Kasumi-1 (cell line): Measurements from ENCODE around the gene XRCC6.
A peak's percentile ranks its signal among the peaks of the same experiment; 100 is the strongest.
"Not testable (repeated sequence)": the region's sequence is repeated elsewhere in the genome, so short reads cannot be mapped to it uniquely, and the experiment has no call there.

Source experiments
- DNase-seq, 2 experiments: peaks; one replicate each; lab custom pipeline; 2025; lab: John Stamatoyannopoulos, UW

Gene XRCC6

DNA sequence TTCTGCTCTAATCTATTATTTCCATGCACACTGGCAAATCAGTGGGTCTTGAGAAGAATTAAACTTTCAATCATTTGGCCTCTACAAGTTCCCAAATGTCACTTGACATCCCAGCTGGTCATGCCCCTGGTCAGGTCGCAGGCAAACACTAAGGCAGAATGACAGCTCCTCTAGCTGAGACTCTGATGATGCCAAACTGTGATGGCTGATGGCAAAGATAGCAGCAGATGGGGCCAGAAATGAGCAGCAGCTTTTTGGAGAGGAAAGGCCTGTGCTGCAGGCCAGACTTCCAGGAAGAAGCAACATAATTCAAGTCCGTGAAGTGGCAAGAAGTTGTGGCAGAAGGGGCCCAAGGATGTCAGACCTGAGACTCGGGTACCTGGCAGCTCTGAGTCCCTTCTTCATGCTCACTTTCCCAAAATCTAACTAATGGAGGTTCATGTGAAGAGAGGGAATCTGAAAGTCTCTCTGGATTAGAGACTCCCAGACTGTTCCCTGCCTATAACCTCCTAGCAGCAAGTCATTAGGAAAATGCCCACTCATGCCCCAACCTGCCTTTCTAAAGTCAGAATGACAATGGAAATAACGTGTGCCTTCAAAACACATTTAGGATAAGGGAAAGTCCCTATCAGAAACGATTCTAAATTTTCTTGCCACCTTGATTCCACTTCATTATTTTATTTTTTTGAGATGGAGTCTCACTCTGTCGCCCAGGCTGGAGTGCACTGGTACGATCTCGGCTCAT lies 22.0 kb upstream of the XRCC6 start:
- DNase-seq: no peak

DNA sequence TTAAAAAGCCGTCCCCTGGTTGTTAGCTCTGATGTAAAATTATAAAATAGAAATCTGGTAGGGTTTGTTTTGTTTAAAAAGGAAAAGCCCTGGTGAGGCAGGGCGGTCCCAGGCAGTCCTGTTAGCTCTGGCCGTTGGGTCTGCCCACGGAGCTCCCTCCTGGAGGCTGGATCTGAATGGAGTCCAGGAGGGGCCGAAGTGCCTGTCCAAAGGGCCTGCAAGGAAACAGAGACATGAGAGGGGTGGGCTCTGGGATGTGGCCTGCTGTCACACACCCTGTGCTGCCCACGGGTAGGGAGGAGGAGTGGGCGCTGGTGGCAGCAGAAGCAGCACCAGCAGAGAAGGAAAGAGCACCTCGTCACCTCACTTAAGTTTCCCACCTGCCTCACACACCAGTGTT lies 20.1 kb upstream of the XRCC6 start:
- no peak for DNase-seq

DNA sequence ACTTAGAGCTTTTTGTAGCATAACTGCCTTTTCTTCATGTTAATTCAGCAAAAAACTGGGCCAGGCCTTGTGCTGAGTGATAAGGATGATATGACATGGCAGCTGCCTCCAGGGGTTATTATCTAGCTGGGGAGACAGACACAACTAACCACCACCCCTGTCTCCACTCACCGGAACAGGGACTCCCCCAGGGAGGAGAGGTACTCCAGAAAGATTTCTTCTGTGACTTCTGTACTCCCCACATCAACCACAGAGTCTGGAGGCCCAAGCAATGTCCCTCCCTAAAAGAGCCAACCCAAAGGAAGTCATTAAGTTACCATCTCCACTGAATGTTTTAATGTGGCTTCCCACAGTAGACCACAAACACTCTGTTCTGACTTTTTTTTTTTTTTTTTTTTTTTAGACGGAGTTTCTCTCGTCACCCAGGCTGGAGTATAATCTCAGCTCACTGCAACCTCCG lies 17.2 kb upstream of the XRCC6 start:
- peak; percentile 54 to 78 for DNase-seq

DNA sequence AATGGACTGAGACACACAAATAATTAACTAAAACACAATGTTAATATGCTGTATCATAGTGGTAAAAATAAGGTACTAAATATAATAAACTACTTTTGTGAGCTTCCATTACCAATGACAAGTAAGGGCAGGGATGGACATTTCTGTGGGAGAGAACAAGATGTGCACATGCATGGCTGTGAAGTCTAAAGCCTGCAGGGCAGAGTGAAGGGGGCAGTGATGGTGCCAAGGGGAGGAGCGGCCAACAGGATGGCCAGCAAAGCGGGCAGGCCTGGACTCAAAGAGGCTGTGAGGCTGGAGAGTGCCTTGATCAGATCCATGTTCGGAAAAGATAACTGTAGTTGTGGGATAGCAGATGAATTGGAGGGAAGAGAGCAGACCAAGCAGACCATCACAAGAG lies 12.7 kb upstream of the XRCC6 start:
- DNase-seq: no peak

DNA sequence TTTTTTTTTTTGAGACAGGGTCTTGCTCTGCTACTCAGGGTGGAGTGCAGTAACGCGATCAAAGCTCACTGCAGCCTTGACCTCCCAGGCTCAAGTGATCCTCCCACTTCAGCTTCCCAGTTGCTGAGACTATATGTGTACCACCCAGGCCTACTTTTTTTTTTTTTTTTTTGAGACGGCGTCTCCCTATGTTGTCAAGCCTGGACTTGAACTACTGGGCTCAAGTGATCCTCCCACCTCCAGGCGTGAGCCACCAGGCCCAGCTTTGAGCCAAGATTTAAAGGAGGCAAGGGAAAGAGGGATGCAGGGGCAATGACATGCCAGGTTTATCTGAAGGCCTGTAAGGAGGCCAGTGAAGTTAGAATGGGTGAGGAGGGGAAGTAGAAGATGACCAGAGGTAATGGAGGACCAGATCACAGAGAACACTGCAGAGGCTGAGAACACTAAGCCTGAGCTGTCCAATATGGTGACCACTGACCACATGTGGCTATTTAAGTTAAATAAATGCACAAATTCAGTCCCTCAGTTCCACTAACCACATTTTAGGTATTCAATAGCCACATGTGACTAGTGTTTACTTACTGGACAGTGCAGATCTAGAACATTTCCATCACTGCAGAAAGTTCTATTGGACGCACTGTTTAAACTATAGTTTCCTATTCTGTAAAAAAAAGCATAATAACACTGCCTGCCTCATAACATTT lies 8.3 kb upstream of the XRCC6 start:
- DNase-seq: no peak

DNA sequence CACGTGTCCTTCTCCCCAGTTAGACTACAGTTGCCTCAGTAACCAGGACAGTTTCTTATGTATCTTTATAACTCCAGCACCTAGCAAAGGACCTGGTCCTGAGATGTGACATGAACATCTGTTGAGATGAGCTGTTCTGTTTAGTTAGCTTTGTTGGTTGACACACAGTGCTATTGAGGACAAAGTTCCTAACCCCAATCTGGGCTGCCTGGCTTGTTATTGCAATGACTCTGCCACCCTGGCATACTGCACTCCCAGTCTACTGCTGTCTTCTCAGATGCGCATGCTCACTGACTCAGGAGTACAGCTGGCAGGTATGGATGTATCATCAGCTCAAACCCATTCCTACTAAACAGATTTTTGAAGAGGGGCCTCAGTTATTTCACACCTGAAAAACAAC lies 7.6 kb upstream of the XRCC6 start:
- DNase-seq: no peak

DNA sequence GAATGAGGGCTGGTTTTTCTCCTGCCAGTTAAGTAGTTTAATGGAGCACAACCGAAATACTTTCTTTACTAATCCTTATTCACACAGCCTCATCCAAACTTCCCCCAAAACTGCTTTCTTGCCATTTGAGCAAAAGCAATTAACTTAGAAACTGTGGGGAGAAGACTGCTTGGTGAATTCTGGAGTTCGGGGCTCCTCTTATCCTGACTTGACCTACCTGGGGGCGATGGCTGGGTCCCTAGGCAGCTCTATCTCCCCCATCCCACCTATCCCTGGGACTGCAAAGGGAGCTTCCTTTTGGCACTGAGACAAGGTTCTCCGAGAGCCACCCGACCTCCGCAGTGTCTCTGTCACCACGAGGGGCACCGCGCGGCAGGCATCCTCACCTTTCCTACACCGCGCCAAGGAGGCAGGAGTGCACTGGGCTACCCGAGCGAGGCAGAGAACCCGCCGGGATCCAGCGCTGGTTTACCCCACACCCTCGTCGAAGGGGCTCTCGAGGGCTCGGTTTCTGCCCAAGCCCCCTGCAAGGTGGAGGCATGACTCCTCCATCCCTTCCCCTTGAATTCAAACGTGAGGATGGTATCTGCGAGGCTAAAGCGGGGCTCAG lies 1.0 kb upstream of the XRCC6 start:
- DNase-seq: peak; percentile 30 to 43

DNA sequence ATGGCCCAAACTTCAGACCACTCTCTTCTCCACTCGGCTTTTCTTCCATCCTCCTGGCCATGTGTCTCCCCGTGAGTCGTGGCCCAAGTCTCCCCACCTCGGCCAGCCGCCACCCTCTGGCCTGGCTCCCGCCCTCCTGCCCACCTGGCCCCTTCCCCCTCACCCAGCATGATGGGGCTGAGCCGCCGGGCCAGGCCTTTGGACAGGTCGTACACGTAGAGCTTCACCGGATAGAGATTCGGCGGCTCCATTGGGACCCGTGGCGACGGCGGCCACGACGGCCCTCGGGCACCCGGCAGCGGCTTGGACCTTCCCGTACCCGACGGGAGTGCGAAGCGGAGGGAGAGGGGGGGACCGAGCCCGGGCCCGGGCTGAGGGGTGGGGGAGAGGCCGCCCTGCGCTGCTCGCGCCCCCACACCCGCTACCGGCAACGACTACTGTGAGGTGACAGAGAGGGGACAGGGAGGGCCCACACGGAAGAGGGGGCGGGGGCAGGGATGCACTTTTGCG lies 451 bp upstream of the XRCC6 start, which contains the start of gene DESI1:
Gene DESI1, minus strand, starts transcription at position 455 of the 510 bp plus-strand sequence. Its CDS starts 204 bp downstream, at position 251.
- peak in 1 of 2 experiments; percentile 38 for DNase-seq

DNA sequence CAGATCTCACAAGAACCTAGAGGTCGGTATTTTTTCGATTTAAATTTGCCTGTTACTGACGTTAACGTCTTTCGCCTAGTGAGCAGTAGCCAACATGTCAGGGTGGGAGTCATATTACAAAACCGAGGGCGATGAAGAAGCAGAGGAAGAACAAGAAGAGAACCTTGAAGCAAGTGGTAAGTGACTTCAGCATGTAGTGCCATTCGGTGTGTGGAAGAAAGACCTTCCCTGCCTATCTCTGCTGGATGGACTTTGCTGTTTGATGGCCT lies 750 bp downstream of the XRCC6 start:
- DNase-seq: no peak

DNA sequence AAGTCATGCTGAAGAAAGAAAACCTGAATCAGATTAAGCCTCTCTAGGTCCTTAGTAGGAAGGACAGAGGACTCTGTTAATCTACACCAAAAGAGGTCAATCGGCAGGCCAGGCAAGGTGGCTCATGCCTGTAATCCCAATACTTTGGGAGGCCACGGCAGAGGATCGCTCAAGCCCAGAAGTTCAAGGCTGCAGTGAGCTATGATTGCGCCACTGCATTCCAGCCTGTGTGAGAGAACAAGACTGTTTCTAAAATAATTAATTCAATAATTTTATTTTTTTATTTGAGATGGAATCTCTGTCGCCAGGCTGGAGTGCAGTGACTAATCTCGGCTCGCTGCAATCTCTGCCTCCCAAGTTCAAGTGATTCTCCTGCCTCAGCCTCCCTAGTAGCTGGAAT lies 4.5 kb downstream of the XRCC6 start:
- DNase-seq: no peak

DNA sequence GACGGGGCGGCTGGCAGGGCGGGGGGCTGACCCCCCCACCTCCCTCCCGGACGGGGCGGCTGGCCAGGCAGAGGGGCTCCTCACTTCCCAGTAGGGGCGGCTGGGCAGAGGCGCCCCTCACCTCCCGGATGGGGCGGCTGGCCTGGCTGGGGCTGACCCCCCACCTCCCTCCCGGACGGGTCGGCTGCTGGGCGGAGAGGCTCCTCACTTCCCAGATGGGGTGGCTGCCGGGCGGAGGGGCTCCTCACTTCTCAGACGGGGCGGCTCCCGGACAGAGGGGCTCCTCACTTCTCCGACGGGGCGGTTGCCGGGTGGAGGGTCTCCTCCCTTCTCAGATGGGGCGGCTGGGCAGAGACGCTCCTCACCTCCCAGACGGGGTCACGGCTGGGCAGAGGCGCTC lies 10.0 kb downstream of the XRCC6 start:
- DNase-seq: not testable (repeated sequence)

DNA sequence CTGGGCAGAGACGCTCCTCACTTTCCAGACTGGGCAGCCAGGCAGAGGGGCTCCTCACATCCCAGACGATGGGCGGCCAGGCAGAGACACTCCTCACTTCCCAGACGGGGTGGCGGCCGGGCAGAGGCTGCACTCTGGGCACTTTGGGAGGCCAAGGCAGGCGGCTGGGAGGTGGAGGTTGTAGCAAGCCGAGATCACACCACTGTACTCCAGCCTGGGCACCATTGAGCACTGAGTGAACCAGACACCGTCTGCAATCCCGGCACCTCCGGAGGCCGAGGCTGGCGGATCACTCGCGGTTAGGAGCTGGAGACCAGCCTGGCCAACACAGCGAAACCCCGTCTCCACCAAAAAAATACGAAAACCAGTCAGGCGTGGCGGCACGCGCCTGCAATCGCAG lies 10.5 kb downstream of the XRCC6 start:
- not testable (repeated sequence) for DNase-seq

DNA sequence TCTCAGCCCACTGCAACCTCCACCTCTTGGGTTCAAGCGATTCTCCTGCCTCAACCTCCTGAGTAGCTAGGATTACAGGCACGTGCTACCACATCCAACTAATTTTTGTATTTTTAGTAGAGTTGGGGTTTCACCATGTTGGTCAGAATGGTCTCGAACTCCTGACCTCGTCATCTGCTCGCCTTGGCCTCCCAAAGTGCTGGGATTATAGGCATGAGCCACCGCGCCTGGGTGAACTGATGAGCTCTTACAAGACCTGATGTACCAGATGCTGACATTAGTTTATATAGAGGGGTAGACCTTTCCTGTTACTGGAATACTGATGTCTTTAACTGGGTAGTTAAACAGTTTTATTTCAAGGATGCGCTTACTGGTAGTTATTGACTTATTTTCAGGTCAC lies 13.5 kb downstream of the XRCC6 start:
- DNase-seq: not testable (repeated sequence)

DNA sequence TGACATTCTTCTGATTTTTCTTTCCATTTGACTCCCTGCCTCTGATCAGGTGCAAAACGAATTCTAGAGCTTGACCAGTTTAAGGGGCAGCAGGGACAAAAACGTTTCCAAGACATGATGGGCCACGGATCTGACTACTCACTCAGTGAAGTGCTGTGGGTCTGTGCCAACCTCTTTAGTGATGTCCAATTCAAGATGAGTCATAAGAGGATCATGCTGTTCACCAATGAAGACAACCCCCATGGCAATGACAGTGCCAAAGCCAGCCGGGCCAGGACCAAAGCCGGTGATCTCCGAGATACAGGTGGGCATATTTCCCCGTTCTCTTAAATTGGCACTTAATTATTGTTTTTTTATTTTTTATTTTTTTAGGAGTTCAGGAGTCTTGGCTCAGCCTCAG lies 15.4 kb downstream of the XRCC6 start:
- DNase-seq: no peak

DNA sequence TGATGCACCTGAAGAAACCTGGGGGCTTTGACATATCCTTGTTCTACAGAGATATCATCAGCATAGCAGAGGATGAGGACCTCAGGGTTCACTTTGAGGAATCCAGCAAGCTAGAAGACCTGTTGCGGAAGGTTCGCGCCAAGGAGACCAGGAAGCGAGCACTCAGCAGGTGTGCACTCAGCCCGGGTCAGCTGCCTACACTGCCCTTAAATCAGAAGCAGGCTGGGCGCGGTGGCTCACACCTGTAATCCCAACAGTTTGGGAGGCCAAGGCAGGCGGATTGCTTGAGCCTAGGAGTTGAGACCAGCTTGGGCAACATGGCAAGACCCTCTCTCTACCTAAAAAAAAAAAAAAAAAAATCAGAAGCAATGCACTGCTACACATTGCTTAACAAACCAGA lies 16.5 kb downstream of the XRCC6 start:
- not testable (repeated sequence) for DNase-seq

DNA sequence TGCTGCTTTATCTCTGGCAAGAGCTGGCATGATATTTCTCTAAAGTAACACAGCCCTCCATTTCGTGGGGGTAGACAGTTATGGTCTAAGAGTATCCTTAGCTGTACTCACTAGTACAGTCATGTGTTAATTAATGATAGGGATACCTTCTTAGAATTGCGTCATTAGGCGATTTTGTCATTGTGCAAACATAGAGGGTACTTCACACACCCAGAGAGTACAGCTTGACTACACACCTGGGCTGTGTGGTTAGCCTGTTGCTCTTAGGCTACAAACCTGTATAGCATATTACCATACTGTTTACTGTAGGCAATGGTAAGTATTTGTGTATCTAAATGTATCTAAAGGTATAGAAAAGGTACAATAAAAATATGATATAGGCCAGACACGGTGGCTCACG lies 17.0 kb downstream of the XRCC6 start:
- DNase-seq: no peak

DNA sequence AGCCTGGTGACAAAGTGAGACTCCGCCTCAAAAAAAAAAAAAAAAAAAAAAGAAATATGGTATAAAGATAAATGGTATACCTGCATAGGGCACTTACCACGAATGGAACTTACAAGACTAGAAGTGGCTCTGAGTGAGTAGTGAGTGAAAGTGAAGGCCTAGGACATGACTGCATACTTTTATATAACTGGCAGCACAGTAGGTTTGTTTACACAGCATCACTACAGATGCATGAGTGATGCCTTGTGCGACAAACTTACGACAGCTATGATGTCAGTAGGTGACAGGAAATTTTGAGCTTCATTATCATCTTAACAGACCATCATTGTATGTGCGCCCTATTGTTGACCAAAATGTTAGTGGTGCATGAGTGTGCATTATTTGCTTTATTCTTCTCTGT lies 17.7 kb downstream of the XRCC6 start:
- no peak for DNase-seq

DNA sequence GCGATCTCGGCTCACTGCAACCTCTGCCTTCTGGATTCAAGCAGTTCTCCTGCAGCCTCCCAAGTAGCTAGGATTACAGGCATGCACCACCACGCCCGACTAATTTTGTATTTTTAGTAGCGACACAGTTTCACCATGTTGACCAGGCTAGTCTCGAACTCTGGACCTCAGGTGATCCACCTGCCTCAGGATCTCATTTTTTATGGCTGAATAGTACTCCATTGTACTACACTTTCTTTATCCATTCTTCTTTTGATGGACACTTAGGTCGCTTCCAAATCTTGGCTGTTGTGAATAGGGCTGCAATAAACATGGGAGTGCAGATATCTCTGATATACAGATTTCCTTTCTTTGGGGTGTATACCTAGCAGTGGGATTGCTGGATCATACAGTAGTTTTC lies 20.8 kb downstream of the XRCC6 start:
- DNase-seq: no peak

DNA sequence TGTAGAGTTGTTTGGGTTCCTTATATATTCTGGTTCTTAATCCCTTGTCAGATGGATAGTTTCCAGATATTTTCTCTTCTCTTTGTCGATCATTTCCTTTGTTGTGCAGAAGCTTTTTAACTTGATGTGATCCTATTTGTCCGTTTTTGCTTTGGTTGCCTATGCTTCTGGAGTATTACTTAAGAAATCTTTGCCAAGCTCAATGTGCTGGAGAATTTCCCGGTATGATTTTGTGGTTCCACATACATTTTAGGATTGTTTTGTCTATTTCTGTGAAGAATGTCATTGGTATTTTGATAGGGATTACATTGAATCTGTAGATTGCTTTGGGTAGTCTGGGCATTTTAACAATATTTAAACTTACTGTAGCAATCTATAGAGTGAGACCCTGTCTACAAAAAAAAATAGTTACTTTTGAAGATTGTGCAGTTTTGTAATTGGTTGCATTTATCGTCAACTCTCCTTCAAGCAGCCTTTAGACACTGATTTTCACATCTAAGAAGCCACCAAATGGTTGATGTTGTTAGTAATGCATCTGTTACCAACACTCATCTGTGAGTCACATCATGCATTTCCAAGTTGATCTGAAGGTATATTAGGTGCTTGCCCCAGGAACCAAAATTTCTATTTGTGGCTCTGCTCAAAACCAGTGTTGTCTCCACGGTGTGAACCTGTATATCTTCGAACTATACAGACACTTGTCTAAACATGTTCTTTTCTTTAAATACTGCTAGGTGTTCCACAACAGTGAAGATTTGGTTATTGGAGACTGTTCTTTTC lies 21.4 kb downstream of the XRCC6 start:
- DNase-seq: no peak

DNA sequence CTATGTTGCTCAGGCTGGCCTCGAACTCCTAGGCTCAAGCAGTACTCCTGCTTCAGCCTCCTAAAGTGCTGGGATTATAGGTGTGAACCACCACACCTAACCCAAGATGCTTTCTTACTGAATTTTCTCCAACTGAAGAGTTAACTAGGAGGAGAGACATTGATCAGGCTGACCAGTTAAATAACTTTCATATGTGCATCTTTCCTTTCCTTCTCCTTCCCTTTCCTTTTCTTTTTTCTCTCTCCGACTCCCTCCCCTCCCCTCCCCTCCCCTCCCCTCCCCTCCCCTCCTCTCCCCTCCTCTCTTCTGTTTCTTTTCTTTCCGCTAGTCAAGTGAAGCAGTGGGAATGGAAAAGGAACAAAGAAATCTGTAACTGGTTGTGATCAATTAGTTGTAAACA lies 26.7 kb downstream of the XRCC6 start:
- DNase-seq: no peak

DNA sequence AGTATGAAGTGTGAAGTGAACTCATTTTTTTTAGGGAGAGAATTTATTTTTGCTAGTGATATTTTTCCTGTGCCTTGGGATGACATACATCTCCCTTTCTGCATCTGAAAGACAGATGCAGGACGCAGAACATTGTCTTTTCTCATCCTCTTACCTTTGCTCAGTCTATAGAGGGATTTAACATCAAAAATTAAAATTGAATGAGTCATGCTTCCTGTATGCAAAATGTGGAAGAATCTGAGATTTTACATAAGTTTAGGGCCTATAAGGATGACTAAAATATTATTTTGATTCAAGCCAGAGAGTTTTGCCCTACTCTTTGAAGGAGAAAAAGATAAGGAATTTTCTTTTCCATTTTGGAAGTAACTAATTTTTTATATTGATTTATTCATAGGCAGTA lies 27.3 kb downstream of the XRCC6 start:
- no peak for DNase-seq

DNA sequence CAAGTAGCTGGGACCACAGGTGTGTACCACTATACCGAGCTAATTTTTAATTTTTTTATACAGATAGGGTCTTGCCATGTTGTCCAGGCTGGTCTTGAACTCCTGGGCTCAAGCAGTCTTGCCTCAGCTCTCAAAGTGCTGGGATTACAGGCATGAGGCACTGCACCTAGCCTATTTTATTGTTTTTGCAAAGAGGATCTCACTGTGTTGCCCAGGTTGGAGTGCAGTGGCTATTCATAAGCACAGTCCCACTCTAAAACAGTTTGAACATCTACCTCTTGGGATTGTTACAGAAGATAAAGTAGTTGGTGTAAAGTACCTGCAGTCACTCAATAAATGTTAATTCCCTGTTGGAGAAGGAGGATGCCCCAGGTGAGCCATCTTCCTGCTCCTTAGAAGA lies 29.1 kb downstream of the XRCC6 start:
- no peak for DNase-seq
